SH-SY5Y (cell line): ENCODE results near the gene C1QL2.

Experiments
- GATA2 ChIP-seq: IDR thresholded peaks from 2 replicates; pipeline ENCODE4 v1.6.1; 2011; ENCODE audit warnings: mild to moderate bottlenecking, low read depth, low read length
- GATA3 ChIP-seq: IDR thresholded peaks from 2 replicates; pipeline ENCODE4 v1.6.1; 2011; ENCODE audit warnings: low read depth, mild to moderate bottlenecking, low read length, moderate library complexity

- TF ChIP-seq GATA2 (no peak), GATA3 (no peak)
These were observed 38.4 kb downstream of the C1QL2 start for GRCh38 chr2:119119999-119120756.
